Measurements from ENCODE around the gene ZNF609.
"Not testable (repeated sequence)": the region's sequence is repeated elsewhere in the genome, so short reads cannot be mapped to it uniquely, and the experiment has no call there.

The ZNF609 gene

DNA sequence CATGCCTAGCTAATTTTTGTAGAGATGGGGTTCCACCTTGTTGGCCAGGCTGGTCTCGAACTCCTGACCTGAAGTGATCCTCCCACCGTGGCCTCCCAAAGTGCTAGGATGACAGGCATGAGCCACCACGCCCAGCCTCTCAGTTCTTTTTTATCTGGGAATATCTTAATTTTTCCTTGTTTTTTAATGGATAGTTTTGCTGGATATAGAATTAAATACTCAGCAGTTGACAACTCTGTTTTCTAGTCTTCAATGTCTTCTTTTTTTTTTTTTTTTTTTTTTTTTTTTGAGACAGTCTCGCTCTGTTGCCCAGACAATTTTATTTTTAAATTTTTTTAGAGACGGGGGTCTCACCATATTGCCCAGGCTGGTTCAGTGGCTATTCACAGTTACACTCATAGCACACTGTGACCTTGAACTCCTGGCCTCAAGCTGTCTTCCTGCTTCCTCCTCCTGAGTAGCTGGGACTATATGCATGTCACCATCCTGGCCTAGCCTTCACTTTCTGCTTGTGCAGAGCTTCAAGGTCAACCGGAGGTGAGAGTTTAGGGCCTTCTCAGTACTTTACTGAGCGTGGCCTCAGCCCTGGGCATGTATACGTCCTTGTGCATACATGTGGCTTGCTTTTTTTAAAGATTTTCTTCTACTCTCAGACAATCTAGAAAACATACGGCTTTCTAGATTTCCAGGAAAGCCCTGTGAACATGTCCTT lies 120.5 kb downstream of the ZNF609 start:
- H3K9ac ChIP-seq (ENCODE audit: low read depth, low read length) = no peak overlapping the region
- no peak overlapping the region for H3K4me3 ChIP-seq (ENCODE audit: low read depth, low read length)
- H3K27me3 ChIP-seq (ENCODE audit: control insufficient read depth, insufficient read depth, low read length) = no peaks in the 10 kb centered on the region
- H3K4me1 ChIP-seq (ENCODE audit: control insufficient read depth, insufficient read depth, low read length) = peaks cover 3% of the 10 kb centered on the region
- H3K36me3 ChIP-seq (ENCODE audit: control insufficient read depth, insufficient read depth, low read length) = no peaks in the 10 kb centered on the region
- H3K9me3 ChIP-seq (ENCODE audit: control insufficient read depth, insufficient read depth, low read length) = no peaks in the 10 kb centered on the region

DNA sequence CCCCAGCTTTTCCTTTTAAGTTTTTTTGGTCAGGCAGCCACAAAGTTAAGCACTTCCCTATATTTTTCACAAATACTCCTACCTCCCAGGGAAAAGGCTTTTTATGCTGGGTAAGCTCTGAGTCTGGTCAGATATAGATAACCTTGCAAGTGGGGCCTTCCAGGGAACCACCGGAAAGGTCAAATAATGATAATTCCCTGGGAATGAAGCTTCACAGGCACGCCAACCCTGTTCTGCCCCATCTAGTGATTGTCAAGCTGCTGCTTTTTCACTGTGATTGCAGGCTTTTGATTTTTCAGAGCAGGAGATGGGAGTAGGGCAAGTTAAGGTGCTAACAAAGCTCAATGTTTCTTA lies 121.0 kb downstream of the ZNF609 start:
- Histone ChIP-seq H3K27me3 (ENCODE audit: control insufficient read depth, insufficient read depth, low read length) (no peaks in the 10 kb centered on the region), H3K9ac (ENCODE audit: low read depth, low read length) (no peak overlapping the region), H3K9me3 (ENCODE audit: control insufficient read depth, insufficient read depth, low read length) (no peaks in the 10 kb centered on the region), H3K4me1 (ENCODE audit: control insufficient read depth, insufficient read depth, low read length) (peaks cover 3% of the 10 kb centered on the region), H3K36me3 (ENCODE audit: control insufficient read depth, insufficient read depth, low read length) (no peaks in the 10 kb centered on the region), H3K4me3 (ENCODE audit: low read depth, low read length) (no peak overlapping the region)

DNA sequence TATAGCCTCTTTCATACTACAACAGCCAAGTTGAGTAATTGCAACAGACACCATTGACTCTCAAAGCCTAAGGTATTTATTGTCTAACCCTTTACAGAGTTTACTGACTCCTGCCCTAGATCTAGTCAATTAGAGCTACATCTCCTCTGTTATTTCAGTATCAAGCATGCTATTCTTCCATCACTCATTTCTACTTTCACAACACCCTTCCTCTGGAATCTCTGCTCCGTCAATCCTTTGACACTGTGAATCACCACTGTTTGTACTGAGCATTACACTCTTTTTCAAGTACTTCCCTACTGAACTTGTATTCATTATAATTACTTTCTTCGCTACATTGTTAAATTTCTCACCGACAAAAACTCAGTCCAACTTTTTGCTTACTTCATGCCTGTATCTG lies 121.8 kb downstream of the ZNF609 start:
- H3K27me3 ChIP-seq (ENCODE audit: control insufficient read depth, insufficient read depth, low read length) = no peaks in the 10 kb centered on the region
- H3K4me3 ChIP-seq (ENCODE audit: low read depth, low read length) = no peak overlapping the region
- no peaks in the 10 kb centered on the region for H3K9me3 ChIP-seq (ENCODE audit: control insufficient read depth, insufficient read depth, low read length)
- H3K36me3 ChIP-seq (ENCODE audit: control insufficient read depth, insufficient read depth, low read length) = no peaks in the 10 kb centered on the region
- no peak overlapping the region for H3K9ac ChIP-seq (ENCODE audit: low read depth, low read length)
- peaks cover 3% of the 10 kb centered on the region for H3K4me1 ChIP-seq (ENCODE audit: control insufficient read depth, insufficient read depth, low read length)

DNA sequence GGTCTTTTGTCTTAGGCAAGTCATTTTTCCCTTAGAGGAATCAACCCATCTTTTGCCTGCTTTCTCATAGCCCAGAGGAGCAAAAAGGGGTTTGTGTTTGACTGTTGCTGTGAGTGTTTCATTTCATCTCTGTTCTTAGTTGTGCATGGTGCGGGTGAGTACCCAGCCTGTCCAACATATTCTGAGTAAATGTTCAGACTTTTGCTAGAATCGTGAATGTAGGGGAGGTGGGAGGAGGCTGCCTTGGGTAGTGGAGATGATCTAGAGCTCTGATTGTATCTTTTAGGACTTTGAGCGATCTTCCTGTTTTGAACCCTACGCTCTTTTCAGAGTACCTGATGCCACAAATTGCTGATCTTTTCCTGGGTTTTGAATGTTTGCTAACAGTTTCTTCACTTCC lies 123.1 kb downstream of the ZNF609 start:
- no peaks in the 10 kb centered on the region for H3K9me3 ChIP-seq (ENCODE audit: control insufficient read depth, insufficient read depth, low read length)
- no peak overlapping the region for H3K9ac ChIP-seq (ENCODE audit: low read depth, low read length)
- peaks cover 3% of the 10 kb centered on the region for H3K4me1 ChIP-seq (ENCODE audit: control insufficient read depth, insufficient read depth, low read length)
- H3K36me3 ChIP-seq (ENCODE audit: control insufficient read depth, insufficient read depth, low read length) = no peaks in the 10 kb centered on the region
- no peak overlapping the region for H3K4me3 ChIP-seq (ENCODE audit: low read depth, low read length)
- H3K27me3 ChIP-seq (ENCODE audit: control insufficient read depth, insufficient read depth, low read length) = no peaks in the 10 kb centered on the region

DNA sequence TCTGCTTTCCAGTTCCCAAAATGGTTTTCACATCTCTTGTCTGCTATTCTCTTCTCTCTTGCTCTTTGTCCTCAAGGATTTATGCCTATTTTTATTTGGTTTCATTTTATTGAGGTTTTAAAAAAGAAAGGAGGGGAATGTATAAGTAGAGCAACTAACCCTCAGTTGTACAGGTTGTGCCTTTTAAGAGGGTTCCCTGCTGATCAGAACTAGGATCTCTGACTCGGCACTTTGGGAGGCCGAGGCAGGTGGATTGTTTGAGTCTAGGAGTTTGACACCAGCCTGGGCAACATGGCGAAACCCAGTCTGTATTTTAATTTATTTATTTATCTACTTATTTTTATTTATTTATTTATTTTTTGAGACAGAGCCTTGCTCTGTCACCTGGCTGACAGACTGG lies 123.6 kb downstream of the ZNF609 start:
- no peaks in the 10 kb centered on the region for H3K27me3 ChIP-seq (ENCODE audit: control insufficient read depth, insufficient read depth, low read length)
- H3K9ac ChIP-seq (ENCODE audit: low read depth, low read length) = no peak overlapping the region
- no peaks in the 10 kb centered on the region for H3K9me3 ChIP-seq (ENCODE audit: control insufficient read depth, insufficient read depth, low read length)
- no peak overlapping the region for H3K4me3 ChIP-seq (ENCODE audit: low read depth, low read length)
- no peaks in the 10 kb centered on the region for H3K36me3 ChIP-seq (ENCODE audit: control insufficient read depth, insufficient read depth, low read length)
- H3K4me1 ChIP-seq (ENCODE audit: control insufficient read depth, insufficient read depth, low read length) = peaks cover 3% of the 10 kb centered on the region

DNA sequence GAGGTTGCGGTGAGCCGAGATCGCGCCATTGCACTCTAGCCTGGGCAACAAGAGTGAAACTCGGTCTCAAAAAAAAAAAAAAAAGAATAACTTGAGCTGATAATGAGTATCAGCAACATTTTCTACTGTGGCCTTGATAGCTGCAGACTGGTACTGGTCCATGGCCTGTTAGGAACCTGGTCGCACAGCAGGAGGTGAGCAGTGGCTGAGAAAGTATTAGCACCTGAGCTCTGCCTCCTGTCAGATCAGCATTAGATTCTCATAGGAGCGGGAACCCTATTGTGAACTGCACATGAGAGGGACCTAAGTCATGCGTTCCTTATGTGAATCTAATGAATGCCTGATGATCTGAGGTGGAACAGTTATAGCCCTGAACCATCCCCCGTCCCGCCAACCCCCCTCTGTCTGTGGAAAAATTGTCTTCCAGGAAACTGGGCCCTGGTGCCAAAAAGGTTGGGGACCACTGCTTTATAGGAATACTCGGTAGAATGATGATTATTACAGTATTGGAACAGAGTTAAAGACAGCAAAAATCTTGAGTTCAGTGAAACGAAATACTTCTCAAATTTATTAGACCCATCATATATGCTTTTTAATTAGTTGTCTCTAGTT lies 126.0 kb downstream of the ZNF609 start:
- no peaks in the 10 kb centered on the region for H3K27me3 ChIP-seq (ENCODE audit: control insufficient read depth, insufficient read depth, low read length)

DNA sequence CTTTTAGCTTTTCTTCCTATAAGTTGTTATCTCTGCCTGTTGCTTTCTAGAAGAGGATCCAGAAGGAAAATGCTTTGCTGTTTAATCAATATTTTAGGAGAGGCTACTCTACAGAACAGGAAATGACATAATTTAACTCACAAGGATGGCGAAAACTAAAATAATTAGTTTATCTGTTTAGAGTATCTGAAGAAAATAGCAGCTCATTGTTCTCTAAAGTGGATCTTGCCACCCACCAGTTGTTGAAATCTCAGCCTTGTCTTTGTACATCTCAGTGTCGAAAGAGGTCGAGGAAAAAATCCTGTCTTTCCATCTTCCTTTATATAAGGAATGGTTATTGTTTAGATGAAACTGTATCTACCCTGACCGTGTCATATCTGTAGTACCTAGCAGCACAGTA lies 126.6 kb downstream of the ZNF609 start:
- H3K27me3 ChIP-seq (ENCODE audit: control insufficient read depth, insufficient read depth, low read length) = no peaks in the 10 kb centered on the region
- no peak overlapping the region for H3K4me3 ChIP-seq (ENCODE audit: low read depth, low read length)
- no peaks in the 10 kb centered on the region for H3K9me3 ChIP-seq (ENCODE audit: control insufficient read depth, insufficient read depth, low read length)
- H3K9ac ChIP-seq (ENCODE audit: low read depth, low read length) = no peak overlapping the region
- H3K4me1 ChIP-seq (ENCODE audit: control insufficient read depth, insufficient read depth, low read length) = no peaks in the 10 kb centered on the region
- no peaks in the 10 kb centered on the region for H3K36me3 ChIP-seq (ENCODE audit: control insufficient read depth, insufficient read depth, low read length)

More for the DNA sequence above, 126.0 kb downstream of the ZNF609 start:
- H3K9ac ChIP-seq (ENCODE audit: low read depth, low read length) = no peak overlapping the region
- no peak overlapping the region for H3K4me3 ChIP-seq (ENCODE audit: low read depth, low read length)
- peaks cover 2% of the 10 kb centered on the region for H3K4me1 ChIP-seq (ENCODE audit: control insufficient read depth, insufficient read depth, low read length)
- no peaks in the 10 kb centered on the region for H3K9me3 ChIP-seq (ENCODE audit: control insufficient read depth, insufficient read depth, low read length)
- H3K36me3 ChIP-seq (ENCODE audit: control insufficient read depth, insufficient read depth, low read length) = no peaks in the 10 kb centered on the region

DNA sequence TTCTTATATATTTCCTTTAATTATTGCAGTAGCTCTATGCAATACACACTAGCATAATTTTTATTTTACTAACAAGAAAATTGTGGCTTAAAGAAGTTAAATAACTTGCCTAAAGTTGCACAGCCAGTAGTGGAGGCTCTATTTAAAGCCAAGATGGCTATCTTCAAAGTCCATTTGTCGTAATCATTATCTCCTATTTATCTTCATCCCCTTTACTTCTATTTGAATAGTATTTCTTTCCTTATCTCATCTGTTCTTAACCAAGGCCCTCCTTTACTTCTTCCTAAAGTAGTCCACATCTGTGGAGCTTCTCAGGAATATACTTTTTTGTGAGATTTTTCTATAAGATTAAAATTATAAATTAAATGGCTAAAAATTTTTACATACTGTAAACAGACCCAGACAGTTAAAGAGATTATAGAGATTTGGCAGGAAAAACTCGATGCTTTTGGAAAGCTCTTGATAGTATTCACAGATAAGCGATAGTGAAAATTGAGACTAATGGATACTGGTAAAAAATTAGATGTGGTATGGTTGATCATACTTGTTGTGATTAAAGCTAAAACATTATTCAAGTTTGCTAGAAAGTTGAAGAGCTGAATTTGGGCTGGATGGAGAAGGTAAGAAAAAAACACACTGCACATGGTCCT lies 129.2 kb downstream of the ZNF609 start:
- H3K9ac ChIP-seq (ENCODE audit: low read depth, low read length) = no peak overlapping the region
- no peaks in the 10 kb centered on the region for H3K36me3 ChIP-seq (ENCODE audit: control insufficient read depth, insufficient read depth, low read length)
- H3K4me1 ChIP-seq (ENCODE audit: control insufficient read depth, insufficient read depth, low read length) = no peaks in the 10 kb centered on the region
- no peak overlapping the region for H3K4me3 ChIP-seq (ENCODE audit: low read depth, low read length)
- no peaks in the 10 kb centered on the region for H3K27me3 ChIP-seq (ENCODE audit: control insufficient read depth, insufficient read depth, low read length)
- no peaks in the 10 kb centered on the region for H3K9me3 ChIP-seq (ENCODE audit: control insufficient read depth, insufficient read depth, low read length)

DNA sequence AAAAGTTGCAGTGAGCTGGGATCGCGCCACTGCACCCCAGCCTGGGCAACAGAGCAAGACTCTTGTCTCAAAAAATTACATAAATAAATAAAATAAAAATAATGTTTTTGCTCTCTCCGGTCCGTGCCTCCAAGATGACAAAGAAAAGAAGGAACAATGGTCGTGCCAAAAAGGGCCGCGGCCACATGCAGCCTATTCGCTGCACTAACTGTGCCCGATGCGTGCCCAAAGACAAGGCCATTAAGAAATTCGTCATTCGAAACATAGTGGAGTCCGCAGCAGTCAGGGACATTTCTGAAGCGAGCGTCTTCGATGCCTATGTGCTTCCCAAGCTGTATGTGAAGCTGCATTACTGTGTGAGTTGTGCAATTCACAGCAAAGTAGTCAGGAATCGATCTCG lies 132.5 kb downstream of the ZNF609 start:
- H3K27me3 ChIP-seq (ENCODE audit: control insufficient read depth, insufficient read depth, low read length); H3K9ac ChIP-seq (ENCODE audit: low read depth, low read length); H3K9me3 ChIP-seq (ENCODE audit: control insufficient read depth, insufficient read depth, low read length); H3K4me3 ChIP-seq (ENCODE audit: low read depth, low read length); H3K4me1 ChIP-seq (ENCODE audit: control insufficient read depth, insufficient read depth, low read length); H3K36me3 ChIP-seq (ENCODE audit: control insufficient read depth, insufficient read depth, low read length): not testable (repeated sequence)

DNA sequence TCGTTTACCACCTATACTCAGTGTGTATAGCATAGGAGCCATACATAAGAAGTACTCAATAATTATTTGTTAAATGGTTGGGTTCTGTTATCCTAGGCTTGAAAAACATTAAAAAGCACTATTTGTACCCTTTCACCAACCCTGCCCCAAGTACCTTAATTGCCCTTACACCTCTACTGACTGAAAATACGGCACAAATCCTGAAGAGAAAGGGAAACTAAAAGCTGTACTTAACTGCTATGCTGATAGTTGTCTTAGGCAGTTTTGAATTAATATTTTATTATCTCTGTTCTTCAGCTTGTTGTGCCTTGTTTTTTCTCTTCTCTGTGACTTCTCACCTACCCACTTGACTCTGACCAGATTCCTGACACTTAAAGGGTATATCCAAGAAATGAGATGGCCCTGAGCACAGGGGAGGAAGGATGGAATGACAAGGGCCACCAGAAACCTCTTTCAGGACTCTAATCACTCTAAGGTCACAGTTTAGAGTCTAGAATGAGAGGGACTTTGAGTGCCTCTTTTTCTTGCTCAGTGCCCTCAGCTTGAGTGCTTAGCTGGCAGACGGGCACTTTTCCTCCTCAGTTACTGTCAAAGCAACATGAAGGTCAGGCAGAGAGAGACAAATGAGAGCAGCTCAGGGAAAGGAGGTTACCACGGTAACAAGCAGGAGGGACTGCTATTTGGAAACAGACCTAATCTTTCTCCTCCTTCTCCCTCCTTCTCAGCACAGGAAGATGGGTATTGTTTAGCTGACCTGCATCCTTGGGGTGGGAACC lies 136.5 kb downstream of the ZNF609 start:
- Histone ChIP-seq H3K9ac (ENCODE audit: low read depth, low read length) (no peak overlapping the region), H3K4me1 (ENCODE audit: control insufficient read depth, insufficient read depth, low read length) (peaks cover 3% of the 10 kb centered on the region), H3K4me3 (ENCODE audit: low read depth, low read length) (no peak overlapping the region)

DNA sequence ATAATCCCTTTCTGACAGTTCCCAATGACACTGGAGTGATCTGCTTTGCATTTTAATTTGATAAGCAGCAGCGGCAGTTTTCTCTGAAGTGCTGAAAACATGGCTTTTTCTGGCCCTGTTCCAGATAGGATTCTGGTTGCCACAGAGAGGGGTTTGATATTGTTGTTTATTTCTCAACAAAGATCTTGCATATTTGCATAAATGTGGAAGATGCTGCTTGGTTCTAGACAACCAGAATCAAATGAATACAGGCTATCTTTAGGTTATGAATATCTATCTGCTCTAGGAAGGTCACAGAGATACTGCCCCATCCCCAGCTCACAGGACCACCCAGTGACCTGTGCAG lies 137.1 kb downstream of the ZNF609 start:
- H3K27me3 ChIP-seq (ENCODE audit: control insufficient read depth, insufficient read depth, low read length) = no peaks in the 10 kb centered on the region
- no peaks in the 10 kb centered on the region for H3K9me3 ChIP-seq (ENCODE audit: control insufficient read depth, insufficient read depth, low read length)
- H3K9ac ChIP-seq (ENCODE audit: low read depth, low read length) = no peak overlapping the region
- H3K4me1 ChIP-seq (ENCODE audit: control insufficient read depth, insufficient read depth, low read length) = peaks cover 3% of the 10 kb centered on the region
- H3K36me3 ChIP-seq (ENCODE audit: control insufficient read depth, insufficient read depth, low read length) = no peaks in the 10 kb centered on the region
- no peak overlapping the region for H3K4me3 ChIP-seq (ENCODE audit: low read depth, low read length)

More for the DNA sequence above, 136.5 kb downstream of the ZNF609 start:
- Histone ChIP-seq H3K36me3 (ENCODE audit: control insufficient read depth, insufficient read depth, low read length) (no peaks in the 10 kb centered on the region), H3K9me3 (ENCODE audit: control insufficient read depth, insufficient read depth, low read length) (no peaks in the 10 kb centered on the region), H3K27me3 (ENCODE audit: control insufficient read depth, insufficient read depth, low read length) (no peaks in the 10 kb centered on the region)

Measured in iPS-15b (cell line).